Loucy (cell line): Measurements from ENCODE around the gene CAST.
A peak's percentile ranks its signal among the peaks of the same experiment; 100 is the strongest.

ENCODE experiments used
- H2AFZ ChIP-seq: fragments of 200-600 bp; sonication (generic); 2 replicates; pipeline ENCODE4 v1.6.0; 2016; ENCODE audit warnings: antibody characterized with exemption, mild to moderate bottlenecking, low read length, moderate library complexity
- H3F3A ChIP-seq: fragments of 200-600 bp; 2 replicates; pipeline ENCODE4 v1.6.0; 2016; ENCODE audit warnings: antibody characterized with exemption, low read depth, mild to moderate bottlenecking
- H3K27me3 ChIP-seq: fragments of 200-600 bp; sonication (generic); 2 replicates; pipeline ENCODE4 v1.6.1; 2014; ENCODE audit warnings: low read length, mild to moderate bottlenecking; ENCODE audit not compliant: insufficient read depth, poor library complexity, severe bottlenecking
- H3K36me3 ChIP-seq: fragments of 200-600 bp; sonication (generic); 2 replicates; pipeline ENCODE4 v1.6.1; 2016; ENCODE audit warnings: low read length; ENCODE audit not compliant: insufficient read depth
- H3K4me1 ChIP-seq: fragments of 200-600 bp; sonication (generic); 2 replicates; pipeline ENCODE4 v1.5.1; 2014; ENCODE audit warnings: low read length, mild to moderate bottlenecking; ENCODE audit not compliant: insufficient read depth, poor library complexity, severe bottlenecking
- H3K4me2 ChIP-seq: fragments of 200-600 bp; sonication (generic); 2 replicates; pipeline ENCODE4 v1.6.0; 2014; ENCODE audit warnings: antibody characterized with exemption, low read length, low read depth, mild to moderate bottlenecking; ENCODE audit not compliant: poor library complexity, severe bottlenecking
- H3K4me3 ChIP-seq: fragments of 200-600 bp; sonication (generic); 2 replicates; pipeline ENCODE4 v1.5.1; 2014; ENCODE audit warnings: low read length, mild to moderate bottlenecking, mixed read lengths; ENCODE audit not compliant: poor library complexity, severe bottlenecking
- H3K79me2 ChIP-seq: fragments of 200-600 bp; sonication (generic); 2 replicates; pipeline ENCODE4 v1.6.1; 2014; ENCODE audit warnings: low read length; ENCODE audit not compliant: insufficient read depth
- H3K9ac ChIP-seq: fragments of 200-600 bp; sonication (generic); 2 replicates; pipeline ENCODE4 v1.6.0; 2014; ENCODE audit warnings: mild to moderate bottlenecking, low read depth, low read length, moderate library complexity; ENCODE audit not compliant: poor library complexity, severe bottlenecking
- H3K9me2 ChIP-seq: fragments of 200-600 bp; sonication (generic); replicated peaks from 2 replicates; pipeline ENCODE4 v1.6.1; 2016; ENCODE audit warnings: low read depth, low read length, mixed read lengths
- H3K9me3 ChIP-seq: fragments of 200-600 bp; sonication (generic); 2 replicates; pipeline ENCODE4 v1.6.1; 2014; ENCODE audit warnings: mild to moderate bottlenecking, antibody characterized with exemption, low read length, low read depth; ENCODE audit not compliant: insufficient read depth
- H4K20me1 ChIP-seq: fragments of 200-600 bp; sonication (generic); 2 replicates; pipeline ENCODE4 v1.6.0; 2014; ENCODE audit warnings: antibody characterized with exemption, low read length, mild to moderate bottlenecking; ENCODE audit not compliant: insufficient read depth, poor library complexity, severe bottlenecking
- CTCF ChIP-seq: fragments of 200-600 bp; sonication (generic); conservative IDR thresholded peaks from 2 replicates; pipeline ENCODE4 v1.5.1; 2014; ENCODE audit warnings: mild to moderate bottlenecking, antibody characterized with exemption, low read length
- EZH2phosphoT487 ChIP-seq: fragments of 200-600 bp; IDR thresholded peaks from 2 replicates; pipeline ENCODE4 v1.6.1; 2018; ENCODE audit warnings: antibody characterized with exemption, mild to moderate bottlenecking, moderate library complexity, borderline replicate concordance

The CAST gene

DNA sequence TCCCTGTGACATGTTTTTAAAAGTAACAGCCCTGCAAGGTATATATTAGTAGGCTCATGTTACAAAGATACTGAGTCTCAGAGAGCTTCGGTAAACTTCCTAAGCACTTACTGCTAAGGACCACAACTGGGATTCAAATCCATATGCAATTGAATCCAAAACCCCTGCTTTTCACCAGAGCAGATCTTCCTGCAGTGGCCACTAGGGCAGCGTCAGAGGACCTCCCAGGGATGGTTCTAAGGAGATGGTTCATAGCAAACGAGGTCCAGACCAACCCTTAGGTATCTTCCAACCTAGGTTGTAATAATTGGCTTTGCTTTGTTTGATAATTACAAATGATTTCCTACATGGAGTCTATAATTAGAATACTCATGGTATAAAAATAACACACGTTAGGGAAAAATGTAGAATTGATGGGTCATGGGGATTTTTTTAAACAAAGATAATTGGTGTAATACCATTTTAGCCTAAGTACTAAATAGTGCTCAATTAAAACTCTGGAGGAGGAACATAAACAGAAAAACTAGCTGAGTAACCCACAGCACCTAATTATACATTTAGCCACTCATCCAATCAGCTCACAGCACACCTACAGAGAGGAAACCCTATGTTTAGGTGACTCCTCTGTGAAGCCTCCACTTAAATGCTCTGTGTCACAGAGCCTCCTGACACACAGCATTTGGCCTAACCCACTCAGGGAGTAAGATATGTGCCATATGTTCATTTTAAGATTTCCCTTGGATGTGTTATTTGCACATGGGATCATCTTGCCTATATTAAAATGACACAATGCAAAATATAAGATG is 10.0 kb upstream of the CAST start:
- Histone ChIP-seq H3K36me3 (no peaks in the 10 kb centered on the region), H2AFZ (no peak overlapping the region), H4K20me1 (no peaks in the 10 kb centered on the region), H3K4me2 (no peak overlapping the region), H3K9me3 (no peaks in the 10 kb centered on the region), H3K4me1 (peaks cover 34% of the 10 kb centered on the region), H3K79me2 (no peaks in the 10 kb centered on the region), H3K9ac (no peak overlapping the region), H3K9me2 (no peaks in the 10 kb centered on the region), H3K27me3 (no peaks in the 10 kb centered on the region), H3K4me3 (no peak overlapping the region), H3F3A (0 out of 2 replicates have a peak, but pooled peaks cover 3% of the 10 kb centered on the region)
- TF ChIP-seq CTCF (peak; percentile 71), EZH2phosphoT487 (no peak)

DNA sequence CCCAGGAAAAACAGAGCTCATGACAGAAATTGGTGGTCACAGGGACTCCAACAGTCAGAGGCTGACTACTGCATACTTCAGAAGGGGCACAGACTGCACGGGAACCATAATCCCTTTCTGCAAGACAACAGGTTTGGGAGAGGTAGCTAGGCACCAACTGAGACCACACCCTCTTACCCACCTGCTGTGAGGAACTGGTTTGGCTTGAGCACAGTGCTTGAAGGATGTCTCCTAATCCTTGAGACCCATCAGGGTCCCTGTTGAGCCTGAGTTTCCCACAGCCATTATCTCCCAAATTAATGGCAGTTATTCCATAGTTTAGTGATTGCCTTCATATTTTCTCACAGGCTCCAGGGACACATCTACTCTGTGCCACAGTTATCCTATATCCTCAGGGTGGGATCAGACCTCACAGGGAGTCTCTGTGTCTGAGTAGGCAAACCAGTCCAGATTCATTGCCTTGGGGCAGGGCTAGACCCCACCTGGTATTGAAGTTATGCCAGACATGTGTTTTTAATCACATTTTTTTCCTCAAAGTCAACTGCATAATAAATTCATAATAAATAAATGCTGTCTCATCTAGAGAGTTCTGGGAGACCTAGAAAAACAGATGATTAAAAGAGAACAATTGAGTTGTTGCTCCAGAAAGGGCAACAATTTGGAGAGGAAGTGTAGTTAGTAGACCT is 9.3 kb upstream of the CAST start:
- no peaks in the 10 kb centered on the region for H4K20me1 ChIP-seq
- no peak overlapping the region for H3K9ac ChIP-seq
- peaks cover 38% of the 10 kb centered on the region for H3K4me1 ChIP-seq
- H3K9me3 ChIP-seq: no peaks in the 10 kb centered on the region
- no peak overlapping the region for H2AFZ ChIP-seq
- H3K36me3 ChIP-seq: no peaks in the 10 kb centered on the region
- H3K9me2 ChIP-seq: no peaks in the 10 kb centered on the region
- H3K27me3 ChIP-seq: no peaks in the 10 kb centered on the region
- H3K4me2 ChIP-seq: no peak overlapping the region
- H3K79me2 ChIP-seq: no peaks in the 10 kb centered on the region
- H3K4me3 ChIP-seq: no peak overlapping the region
- TF ChIP-seq CTCF: no peak
- TF ChIP-seq EZH2phosphoT487: no peak
- 0 out of 2 replicates have a peak, but pooled peaks cover 3% of the 10 kb centered on the region for H3F3A ChIP-seq

- H3K27me3 ChIP-seq: no peaks in the 10 kb centered on the region
- H3K9ac ChIP-seq: no peak overlapping the region
- H3K9me2 ChIP-seq: no peaks in the 10 kb centered on the region
- H2AFZ ChIP-seq: no peak overlapping the region
- H4K20me1 ChIP-seq: no peaks in the 10 kb centered on the region
- no peaks in the 10 kb centered on the region for H3K36me3 ChIP-seq
- no peaks in the 10 kb centered on the region for H3K79me2 ChIP-seq
- peaks cover 36% of the 10 kb centered on the region for H3K4me1 ChIP-seq
- no peaks in the 10 kb centered on the region for H3K9me3 ChIP-seq
- 0 out of 2 replicates have a peak, but pooled peaks cover 3% of the 10 kb centered on the region for H3F3A ChIP-seq
- H3K4me3 ChIP-seq: no peak overlapping the region
- no peak overlapping the region for H3K4me2 ChIP-seq
- TF ChIP-seq CTCF (no peak), EZH2phosphoT487 (no peak)
Observed at GRCh38 chr5:96654209-96654608, 8.0 kb upstream of the CAST start.
